Stimulated activated CD4-positive, alpha-beta T cell treated with anti-CD3 and anti-CD28 coated beads, Interleukin-1b, Interleukin-23, amount 100 ng/mL, for 48 hours (primary cell): ENCODE data around the gene GIMAP1.

Experiments
- DNase-seq: peaks from one replicate; pipeline ENCODE4 v3.0.0-alpha.2; 2020

Gene GIMAP1

DNA sequence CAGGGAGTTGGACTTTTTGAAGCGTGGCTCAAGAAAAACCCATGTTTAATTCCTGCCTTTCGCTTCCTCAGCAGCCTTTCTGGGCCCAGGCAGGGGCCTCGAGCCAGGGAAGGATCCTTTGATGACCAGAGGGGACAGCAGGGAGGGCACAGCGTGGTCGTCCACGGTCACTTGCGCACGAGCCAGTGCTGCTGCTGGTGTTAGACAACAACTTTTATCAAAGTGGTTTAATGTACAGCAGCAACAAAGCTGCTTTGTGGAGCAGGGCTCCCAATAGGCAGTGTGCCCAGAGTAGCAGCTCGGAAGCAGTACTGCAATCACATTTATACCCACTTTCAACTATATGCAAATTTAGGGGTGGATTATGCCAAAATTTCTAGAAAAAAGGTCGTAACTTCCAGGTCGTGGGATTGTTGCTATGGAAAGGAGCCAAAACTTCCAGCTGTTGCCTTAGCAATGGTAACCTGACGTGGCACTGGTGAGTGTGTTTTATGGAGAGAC, 6.1 kb downstream of the GIMAP1 start:
- no peak for DNase-seq

DNA sequence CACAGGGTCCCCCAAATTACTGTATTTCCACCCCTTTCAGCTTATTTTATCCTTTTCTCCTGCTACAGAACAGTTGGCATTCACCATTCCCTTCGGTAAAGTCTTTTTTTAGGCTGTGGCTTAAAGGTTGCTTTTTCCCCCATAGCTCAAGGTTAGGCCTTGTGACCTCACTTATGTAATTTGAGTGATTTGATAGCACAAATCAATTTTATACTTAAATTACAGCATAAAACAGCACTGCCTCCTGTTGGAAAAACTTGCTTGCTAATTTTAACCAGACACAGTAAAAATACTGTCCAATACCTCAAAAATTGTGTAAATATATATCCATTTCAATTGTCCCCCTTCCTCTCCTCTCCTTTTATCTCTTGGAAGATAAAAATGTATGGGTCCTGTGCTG, 7.1 kb downstream of the GIMAP1 start:
- no peak for DNase-seq

DNA sequence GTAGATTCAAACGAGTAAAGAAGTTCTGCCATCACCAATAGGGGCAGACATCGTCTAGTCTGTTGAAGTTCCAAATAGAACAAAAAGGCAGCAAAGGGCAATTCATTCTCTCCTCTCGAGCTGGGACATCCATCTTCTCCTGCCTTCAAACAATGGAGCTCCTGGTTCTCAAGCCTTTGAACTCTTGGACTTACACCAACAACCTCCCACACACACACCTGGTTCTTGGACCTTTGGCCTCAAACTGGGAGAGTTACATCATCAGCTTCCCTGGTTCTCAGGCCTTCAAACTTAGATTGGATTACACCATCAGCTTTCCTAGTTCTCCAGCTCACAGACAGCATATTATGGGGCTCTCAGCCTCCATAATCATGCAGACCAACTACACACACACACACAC, 11.0 kb downstream of the GIMAP1 start:
- no peak for DNase-seq

DNA sequence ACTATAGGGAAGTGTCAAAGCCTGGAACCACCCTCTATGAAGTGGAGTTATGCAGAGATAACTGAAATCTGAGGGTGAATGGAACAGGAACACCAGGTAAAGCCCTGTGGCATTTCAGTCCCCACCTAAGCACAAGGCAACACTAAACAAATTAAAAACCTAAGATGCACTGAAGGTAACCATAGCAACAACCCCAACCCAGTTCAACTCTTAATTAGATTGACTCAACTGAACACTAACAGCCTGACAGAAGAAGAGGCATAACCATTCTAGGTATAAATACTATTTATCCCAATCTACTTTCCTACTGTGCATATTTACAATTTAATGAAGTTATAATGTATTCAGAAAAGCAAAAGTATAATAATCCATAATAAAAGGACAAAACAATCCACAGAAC, 11.6 kb downstream of the GIMAP1 start:
- DNase-seq = no peak

DNA sequence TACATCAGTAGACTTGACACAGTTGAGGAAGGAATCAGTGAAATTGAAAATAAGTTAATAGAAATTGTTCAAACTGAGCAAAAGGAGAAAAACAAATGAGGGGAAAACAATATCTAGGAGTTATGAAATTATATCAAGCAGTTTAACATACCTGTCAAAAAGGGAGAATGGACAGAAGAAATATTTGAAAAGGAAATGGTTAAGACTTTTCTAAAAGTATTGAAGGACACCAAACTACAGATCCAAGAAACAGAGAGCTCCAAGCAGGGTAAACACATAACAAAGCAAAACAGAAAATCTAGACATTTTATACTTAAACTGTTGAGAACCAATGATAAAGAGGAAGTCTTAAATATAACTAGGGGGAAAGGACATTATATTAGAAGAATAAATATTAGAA, 12.2 kb downstream of the GIMAP1 start:
- DNase-seq = no peak

DNA sequence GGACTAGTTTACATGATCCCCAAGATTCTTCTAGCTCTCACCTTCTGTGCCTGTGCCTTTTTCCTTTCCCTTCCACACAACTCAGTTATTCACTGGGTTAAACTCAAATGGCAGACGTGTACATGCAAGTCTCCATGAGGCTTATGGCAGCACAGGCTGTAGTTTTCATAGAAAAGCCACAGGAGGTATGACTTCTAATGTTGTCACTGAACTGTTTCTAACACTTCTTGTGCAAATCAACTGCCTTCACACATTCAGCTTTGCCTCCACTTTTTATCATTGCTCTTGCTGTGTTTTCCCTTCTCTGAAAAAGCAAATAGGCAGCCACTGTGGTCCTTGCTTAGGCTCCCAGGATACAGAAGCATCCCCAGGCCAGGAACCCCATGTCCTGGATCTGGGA, 15.5 kb downstream of the GIMAP1 start:
- DNase-seq = no peak

DNA sequence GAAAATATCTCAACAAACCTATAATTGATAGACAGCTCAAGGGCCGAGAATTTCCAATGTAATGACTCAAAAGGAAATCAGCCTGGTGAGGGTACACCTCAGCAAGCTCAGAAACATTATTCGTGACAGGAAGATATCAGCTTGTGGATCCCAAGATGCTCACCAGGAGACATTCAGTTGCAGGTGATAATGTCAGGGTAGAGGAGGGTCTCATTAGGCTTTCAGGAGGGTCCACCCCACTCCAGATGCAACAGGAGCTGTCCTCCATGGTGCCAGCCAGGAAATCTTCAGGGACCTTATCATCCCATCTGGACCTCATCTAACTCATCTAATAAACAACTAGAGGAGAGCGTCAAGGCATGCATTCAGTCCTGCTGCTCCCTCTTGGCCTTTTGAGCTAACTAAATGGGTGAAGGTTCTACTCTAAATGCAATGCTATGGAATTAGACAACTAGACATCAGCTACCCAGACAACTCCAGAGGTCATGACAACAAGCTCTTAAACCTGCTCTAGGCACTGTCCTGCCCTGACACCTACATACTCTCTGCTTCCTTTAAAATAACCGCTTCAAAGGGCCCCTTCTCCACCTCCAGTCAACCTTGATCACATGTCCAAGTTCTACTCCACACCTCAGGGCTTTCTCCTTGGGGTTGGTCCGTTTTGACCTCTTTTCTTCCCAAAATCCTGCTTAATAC, 16.5 kb downstream of the GIMAP1 start:
- no peak for DNase-seq

DNA sequence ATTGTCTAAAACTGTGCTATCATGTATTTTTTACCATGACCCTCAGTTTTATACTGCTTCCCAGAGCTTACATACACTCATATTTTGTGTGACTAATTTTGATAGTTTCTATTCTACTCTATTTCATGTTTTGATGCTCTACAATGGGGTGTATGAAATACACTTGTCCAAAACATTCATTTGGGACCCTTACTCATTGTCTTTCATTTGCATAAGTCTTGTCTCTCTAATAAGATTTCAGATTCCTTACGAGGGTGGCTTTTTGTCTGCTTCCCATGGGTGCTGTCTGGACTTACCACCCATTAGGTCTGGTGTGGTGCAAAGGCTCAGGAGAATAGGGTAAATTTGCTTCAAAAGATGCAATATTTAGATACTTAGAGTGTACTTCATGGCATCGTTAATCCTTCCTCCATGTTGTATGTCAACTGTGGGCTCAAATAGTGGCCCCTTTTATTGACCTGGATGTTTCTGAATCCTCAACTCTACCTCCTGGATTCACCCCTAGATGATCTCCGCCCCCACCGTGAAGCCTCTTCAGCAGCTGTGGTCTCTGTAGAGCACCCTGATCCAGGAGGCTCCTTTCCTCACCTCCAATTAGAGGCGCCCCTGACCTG, 17.2 kb downstream of the GIMAP1 start:
- no peak for DNase-seq

DNA sequence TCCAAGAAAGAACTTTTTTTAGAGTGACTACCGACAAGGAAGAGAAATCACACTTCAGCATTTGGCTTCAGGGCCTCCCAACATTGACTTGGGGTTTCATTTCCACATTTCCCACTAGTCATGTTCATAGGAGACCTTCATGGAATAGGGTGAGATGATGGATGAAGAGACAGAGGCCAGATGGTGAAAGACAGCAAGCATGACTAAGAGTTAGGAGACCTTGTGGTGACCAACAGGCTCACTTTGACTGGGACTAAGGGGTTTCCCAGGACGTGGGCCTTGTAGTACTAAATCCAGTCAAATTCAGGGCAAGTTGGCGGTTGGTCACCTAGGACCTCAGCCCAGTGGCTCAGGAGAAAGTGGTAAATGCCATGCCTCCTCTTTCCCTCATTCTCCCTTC, 17.8 kb downstream of the GIMAP1 start:
- peak; percentile 71 for DNase-seq

DNA sequence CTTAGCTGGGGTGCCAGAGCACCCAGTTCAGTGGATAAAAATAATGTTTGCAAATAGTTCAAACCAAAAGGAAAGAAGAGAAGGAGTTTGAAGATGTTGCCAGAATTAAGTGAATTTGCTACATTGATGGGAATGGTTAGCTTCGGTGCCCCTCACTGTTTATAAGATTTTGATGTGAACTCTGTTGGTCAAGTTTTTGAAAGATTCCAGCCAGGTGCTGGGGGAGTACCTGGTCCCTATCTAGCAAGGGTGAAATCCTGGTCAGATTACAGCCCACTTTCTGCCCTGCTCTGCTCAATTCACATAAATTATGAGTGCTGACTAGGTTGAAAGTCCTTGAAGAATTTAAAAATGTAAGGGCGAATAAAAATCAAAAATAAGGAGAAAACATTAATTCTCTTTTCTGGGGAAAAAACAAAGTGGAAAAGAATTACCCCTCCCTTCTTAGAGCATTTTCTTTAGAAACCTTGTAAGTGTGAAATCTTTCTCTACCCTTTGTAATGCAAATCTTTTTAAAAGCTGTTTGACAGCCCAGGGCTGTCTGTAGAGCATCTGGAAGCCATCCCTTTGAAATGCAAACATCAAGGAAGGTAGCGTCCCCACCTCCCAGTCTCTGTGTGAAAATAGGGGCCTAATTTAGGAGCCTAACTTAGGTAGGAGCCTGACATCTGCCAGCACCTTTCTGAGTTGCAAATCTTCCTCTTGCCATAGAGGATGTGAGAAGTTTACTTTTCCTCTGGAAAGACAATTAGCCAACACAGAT, 19.4 kb downstream of the GIMAP1 start:
- no peak for DNase-seq

DNA sequence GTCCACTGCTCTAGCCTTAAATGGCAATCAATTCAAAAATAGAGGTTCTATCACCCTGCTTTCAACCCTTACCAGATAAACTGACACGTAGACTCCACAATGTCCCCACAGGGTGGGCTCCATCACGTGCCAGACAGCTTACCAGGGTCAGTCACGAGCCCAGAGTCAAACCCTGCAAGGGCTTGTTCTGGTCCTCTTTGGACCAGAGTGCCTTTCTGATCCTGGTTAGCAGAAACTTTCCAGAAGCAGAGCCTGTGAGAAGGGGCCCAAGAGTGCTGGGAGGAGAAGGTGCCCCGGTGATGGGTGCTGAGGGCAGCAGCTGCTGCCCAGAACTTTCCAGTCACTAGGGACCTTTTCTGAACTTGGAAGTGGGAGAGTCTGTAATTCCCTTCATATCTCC, 20.5 kb downstream of the GIMAP1 start:
- DNase-seq = no peak

DNA sequence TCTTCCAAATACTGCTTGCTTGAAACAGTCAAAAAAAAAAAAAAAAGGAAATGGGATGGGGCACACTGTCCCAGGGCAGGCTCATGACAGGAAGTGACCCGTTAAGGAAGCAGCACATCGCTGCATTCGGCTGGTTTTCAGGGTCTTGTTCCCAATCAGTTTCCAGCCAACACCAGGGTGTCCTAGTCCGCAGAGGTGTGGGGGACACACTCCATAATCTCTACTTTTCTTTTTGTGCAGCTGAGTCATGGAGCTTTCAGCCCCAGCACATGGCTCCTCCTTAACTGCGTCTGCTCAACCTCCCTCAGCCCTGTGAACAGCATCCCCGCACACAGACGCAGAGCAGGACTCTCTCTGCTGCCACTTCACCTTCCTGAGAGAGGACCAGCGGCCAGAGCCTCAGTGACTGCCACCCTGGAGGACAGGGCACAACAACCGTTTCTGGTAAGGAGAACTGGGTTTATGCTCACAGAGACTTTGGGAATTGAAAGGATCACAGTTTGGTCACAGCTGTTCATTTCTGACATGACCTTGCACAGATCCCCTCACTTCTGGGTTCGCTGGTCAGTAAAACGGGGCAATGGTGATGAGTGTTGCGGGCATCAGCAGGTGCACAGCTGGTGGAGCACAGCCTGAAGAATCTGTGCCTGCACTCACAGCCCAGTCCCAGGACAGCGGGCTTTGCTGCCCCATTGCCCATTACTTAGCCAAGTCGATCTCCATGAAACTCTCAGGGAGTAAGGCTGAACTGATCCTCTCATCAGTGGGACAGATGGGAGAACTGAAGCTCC, 21.0 kb downstream of the GIMAP1 start, which contains the start of gene GIMAP5:
TSS of gene GIMAP5 (plus strand) at position 154 of the 791 bp plus-strand sequence. CDS start 3,467 bp downstream, outside the sequence.
- DNase-seq = peak; percentile 62

DNA sequence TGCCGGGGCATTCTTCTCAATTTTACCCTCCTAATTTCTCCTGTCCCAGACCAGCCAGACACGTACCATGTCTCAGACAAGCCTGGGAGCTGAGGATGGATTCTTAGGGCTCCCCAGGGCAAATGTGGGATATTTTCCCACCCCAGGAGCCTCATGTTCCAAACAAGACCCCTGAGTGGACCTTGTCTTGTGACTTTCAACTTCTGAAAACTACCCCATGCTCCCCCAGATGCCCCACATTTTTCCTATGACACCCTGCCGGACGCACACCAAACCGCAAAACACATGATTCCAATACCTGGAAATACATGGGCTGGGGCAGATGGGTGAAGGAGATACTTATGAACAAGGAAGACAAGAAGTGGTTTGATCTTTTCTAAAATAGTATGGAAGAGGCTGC, 21.7 kb downstream of the GIMAP1 start:
- no peak for DNase-seq

DNA sequence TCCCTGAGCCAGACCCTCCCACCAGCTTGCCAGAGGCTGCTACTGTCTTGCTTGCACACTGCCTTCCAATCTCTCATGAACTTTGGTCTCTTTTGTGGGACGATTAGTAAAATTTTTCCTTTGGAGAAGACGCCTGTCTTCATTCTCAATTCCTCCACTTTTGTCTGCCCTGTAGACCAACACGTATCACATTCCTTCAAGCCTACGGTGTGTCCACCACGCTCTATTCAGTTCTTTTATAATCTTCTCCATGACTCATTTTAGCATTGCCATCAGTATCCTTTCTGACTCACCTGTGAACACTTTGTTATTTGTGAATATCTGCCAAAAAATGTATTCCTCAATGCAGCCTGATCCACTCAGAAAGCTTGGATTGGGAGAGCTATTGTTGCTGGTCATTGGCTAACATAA, 22.2 kb downstream of the GIMAP1 start:
- DNase-seq = no peak

DNA sequence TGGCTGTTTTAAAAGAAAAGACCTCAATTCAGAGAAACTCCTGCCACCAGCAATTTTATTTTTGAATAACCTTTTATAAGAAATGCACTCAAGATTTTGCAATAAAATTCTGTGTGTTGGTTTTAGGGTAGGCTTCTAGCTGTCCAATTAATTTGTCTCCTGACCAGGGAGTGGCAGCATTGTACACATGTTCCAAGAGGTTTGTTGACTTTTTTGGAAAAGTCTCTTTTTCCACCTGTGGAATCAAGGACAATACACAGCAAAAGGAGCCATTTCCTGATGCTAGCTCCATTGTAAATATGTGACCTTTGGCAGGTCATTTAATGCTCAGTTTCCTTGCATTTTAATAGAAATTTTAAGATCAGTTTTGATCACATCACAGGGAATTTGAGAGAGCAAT, 22.6 kb downstream of the GIMAP1 start:
- DNase-seq = no peak

DNA sequence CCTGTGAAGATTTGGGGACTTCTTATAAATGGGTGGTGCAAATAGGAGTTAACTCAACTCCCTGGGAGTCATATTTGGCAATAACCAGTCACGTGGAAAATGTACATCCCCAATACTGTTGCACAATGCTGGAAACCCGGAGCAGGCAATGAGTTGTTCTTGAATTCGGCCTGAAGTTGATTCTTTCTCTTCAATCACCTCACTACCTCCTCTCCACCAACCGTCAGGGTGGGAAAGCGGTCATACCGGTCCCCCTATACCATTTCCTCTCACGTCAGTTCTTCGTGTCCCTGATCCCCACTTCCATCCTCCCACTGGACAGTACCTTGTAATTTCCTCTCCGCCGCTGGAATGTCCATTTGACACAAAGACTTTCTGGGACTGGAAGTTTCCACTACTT, 23.6 kb downstream of the GIMAP1 start:
- DNase-seq = no peak

DNA sequence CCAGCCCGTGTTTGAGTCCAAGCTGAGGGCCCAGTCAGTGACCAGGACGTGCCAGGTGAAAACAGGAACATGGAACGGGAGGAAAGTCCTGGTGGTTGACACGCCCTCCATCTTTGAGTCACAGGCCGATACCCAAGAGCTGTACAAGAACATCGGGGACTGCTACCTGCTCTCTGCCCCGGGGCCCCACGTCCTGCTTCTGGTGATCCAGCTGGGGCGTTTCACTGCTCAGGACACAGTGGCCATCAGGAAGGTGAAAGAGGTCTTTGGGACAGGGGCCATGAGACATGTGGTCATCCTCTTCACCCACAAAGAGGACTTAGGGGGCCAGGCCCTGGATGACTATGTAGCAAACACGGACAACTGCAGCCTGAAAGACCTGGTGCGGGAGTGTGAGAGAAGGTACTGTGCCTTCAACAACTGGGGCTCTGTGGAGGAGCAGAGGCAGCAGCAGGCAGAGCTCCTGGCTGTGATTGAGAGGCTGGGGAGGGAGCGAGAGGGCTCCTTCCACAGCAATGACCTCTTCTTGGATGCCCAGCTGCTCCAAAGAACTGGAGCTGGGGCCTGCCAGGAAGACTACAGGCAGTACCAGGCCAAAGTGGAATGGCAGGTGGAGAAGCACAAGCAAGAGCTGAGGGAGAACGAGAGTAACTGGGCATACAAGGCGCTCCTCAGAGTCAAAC, 26.0 kb downstream of the GIMAP1 start:
- no peak for DNase-seq

DNA sequence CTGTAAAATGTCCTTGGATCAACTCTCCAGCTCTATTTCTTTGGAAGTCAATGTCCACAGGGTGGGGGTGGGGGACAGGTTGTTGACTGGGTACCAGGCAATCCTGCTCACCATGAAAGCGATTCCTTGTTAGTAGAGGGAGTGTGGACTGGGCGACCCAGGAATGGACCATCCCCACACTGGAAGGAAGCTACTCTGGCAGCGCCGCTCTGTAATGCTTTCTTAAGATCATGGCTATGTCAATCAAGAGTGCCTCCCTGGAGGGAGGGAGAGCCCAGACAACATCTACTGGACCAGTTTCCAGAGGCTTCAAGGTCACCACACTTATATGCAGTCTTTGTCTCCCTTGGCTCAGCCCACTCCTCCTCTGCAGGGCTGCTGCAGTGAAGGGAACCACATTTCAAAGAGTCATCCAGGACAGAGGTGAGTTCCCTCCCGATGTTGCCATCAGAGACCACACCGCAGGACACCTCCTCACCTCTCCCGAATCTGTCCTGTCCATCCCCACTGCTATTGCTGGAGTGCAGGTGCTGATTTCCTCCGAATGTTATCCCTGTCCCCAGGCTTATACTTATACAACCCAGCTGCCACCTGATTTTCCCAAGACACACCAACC, 27.7 kb downstream of the GIMAP1 start:
- no peak for DNase-seq

DNA sequence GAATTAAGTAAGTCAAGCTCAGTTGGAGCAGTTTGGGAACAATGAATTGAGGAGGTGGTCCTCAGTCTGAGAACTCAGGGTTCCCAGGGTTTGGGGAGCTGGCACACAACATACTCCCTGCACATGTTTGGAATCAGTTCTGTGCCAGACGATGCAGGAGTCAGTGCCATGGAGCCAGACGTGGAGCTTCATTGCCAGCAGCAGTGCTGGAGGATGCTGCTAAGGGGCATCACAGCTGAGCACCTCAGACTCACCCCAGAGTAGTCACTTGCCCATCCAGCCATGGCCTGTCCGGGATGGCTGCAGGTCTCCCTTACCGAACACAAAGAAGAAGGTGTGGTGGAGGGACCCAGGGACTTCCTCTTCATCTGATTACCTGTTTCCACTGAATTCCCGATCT, 28.7 kb downstream of the GIMAP1 start:
- no peak for DNase-seq

DNA sequence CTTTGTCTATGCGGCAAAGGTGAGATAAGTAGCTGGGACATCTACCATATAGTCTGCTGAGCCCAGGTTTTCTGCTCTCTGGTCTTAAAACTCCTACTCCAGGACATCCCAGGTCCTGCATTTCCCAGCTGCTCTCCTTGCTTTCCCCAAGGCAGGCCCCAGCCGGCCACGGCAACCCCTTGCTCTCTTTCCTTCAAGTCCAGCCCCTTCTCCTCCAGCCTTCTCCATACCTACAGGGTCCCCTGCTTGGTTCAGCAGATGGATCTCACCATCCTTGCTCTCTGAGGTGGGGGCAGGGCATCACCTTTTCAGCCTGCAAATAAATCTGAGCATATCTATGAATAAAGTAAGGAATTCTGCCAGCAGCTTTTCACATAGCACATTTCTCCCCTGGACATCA, 29.5 kb downstream of the GIMAP1 start:
- no peak for DNase-seq

DNA sequence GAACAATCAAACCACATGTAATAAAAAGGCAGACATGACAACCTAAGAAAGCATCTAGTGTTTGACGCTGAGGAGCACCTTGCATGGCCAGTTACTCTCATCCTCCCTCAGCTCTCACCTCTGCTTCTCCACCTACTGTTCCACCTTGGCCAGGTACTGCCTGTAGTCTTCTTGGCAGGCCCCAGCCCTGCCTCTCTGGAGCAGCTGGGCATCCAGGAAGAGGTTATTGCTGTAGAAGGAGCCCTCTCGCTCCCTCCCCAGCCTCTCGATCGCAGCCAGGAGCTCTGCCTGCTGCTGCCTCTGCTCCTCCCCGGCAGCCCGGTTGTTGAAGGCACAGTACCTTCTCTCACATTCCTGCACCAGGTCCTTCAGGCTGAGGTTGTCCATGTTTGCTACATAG, 30.5 kb downstream of the GIMAP1 start:
- DNase-seq = no peak

DNA sequence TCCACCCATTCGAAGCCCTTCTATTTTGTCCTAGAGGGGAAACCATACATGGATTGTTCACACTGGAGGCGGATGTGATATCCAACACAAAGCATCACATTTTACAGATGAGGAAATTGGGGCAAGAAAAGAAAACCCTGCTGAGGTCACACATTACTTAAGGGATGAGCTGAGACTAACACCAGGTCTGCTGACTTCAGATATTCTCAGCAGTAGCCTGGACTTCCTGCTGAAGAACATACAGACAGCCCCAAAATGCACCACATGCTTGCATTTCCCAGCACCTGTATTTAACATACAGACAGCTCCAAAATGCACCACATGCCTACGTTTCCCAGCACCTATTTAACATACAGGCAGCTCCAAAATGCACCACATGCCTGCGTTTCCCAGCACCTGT, 32.0 kb downstream of the GIMAP1 start:
- DNase-seq = no peak
